CD4-positive, alpha-beta T cell treated with Interferon gamma for 1 hour (primary cell): Measurements from ENCODE around the gene BEST1.

Source experiments
- DNase-seq: peaks from one replicate; pipeline ENCODE4 v3.0.0-alpha.2; 2020

BEST1 gene

DNA sequence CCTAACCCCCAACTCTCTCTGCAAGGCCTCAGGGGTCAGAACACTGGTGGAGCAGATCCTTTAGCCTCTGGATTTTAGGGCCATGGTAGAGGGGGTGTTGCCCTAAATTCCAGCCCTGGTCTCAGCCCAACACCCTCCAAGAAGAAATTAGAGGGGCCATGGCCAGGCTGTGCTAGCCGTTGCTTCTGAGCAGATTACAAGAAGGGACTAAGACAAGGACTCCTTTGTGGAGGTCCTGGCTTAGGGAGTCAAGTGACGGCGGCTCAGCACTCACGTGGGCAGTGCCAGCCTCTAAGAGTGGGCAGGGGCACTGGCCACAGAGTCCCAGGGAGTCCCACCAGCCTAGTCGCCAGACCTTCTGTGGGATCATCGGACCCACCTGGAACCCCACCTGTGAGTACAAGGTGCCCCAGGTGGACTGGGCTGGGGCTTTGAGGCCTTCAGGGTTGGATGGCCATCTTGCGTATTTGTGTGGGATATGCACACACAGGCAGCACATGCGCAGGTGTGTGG is at the start of gene BEST1:
Gene BEST1 (plus strand): TSS at position 317 of the 513 bp plus-strand sequence. CDS start 1,456 bp downstream, outside the sequence.
- no peak for DNase-seq

- no peak for DNase-seq
Measured at GRCh38 chr11:61901397-61901796, 48.8 kb upstream of the BEST1 start.

GRCh38 chr11:61902313-61902712 is 47.8 kb upstream of the BEST1 start:
- DNase-seq, result no peak

DNA sequence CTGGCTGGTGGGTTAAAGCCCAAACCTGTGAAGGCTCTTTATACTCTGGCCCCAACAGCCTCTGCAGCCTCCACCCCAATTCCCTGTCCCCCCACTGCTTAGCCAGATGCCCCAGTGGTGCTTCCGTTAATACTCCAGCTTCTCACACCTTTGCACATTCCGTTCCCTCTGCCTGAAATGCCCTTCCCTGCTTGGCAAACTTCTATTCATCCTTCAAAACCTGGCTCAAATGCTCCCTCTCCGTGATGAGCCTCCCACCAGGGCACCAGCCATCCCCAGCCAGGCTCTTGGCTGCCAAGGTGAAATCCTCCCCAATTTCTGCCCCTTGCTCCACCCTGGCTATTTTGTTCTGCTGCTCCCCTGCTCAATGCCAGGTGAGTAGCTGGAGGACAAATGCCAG is 46.3 kb upstream of the BEST1 start:
- DNase-seq, result no peak

DNA sequence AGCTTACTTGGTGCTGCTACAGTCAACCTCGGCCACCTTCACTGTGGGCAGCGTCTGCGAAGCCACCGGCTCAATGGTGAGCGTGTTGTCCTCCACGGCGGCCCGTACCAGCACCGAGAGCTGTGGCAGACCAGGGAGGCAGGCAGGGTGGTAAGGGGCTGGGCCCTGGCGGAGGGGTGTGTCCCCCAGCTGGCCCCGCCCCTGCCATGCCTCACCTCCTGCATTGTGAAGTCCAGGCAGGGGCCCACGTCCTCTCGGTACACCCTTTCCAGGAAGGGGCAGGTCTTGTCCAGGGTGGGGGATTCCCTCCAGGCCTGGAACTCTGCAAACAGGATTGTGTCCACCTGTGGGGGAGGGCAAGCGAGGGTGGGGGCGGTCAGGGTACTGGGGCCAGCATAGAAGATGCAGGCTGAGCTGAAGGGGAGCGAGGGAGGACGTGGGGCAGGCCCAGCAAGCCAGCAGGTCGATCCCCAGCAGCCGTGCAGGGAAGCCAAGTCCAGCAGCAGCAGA is 45.6 kb upstream of the BEST1 start:
- no peak for DNase-seq

DNA sequence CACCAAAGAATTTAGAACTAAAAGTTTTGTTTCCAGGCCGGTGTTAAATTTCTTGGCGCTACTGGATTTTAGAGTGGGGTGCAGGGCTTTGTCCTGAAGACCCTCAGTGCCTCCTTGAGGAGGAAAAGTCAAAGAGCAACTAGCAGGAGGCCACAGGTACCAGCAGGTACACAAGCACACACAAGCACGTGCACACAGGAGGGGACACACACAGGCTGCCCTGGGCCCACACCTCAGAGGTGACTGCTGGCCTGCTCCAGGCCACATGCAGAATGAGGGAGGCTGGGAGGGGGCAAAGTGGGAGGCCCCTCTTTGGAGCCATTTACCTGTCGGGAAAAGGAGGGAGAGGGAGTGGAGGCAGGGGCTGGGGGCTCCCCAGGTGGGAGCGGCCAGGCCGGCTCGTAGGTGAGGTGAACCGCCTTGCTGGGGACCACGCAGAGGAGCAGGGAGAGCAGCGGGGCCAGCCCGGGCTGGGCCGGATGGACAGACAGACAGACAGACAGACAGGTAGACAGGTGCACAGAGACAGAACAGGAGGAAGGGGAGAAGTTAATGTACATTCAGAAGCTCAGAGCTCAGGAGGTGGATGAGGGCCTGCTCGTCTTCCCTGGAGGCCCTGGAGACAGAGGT is 45.0 kb upstream of the BEST1 start:
- DNase-seq, result no peak

- DNase-seq, result no peak
Measured at GRCh38 chr11:61905801-61906521, 44.2 kb upstream of the BEST1 start.

DNA sequence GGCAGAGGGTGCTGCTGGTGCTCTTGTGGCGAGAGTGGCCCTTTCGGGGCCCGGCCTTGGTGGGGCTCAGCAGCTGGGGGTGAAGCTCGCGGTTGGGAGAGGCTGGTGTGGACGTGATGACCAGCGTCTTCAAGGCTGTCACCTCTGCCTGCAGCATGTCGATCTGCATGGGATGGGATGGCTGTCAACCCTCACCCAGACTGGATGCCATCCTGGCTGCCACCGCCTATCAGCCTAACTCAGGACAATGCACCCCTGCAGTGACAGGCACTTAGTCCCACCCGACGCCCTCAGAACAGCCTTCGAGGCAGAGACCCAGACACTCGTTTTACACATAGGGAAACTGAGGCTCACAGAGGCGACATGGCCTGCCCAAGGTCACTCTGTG is 43.6 kb upstream of the BEST1 start:
- no peak for DNase-seq

- DNase-seq, result no peak
Measured at GRCh38 chr11:61907282-61907681, 42.9 kb upstream of the BEST1 start.

GRCh38 chr11:61907871-61908729 is 42.1 kb upstream of the BEST1 start:
- DNase-seq, result no peak

GRCh38 chr11:61908730-61909316 is 41.3 kb upstream of the BEST1 start:
- no peak for DNase-seq

- DNase-seq, result no peak
Measured at GRCh38 chr11:61910187-61911127, 39.7 kb upstream of the BEST1 start.

GRCh38 chr11:61911128-61911700 is 38.9 kb upstream of the BEST1 start:
- no peak for DNase-seq

DNA sequence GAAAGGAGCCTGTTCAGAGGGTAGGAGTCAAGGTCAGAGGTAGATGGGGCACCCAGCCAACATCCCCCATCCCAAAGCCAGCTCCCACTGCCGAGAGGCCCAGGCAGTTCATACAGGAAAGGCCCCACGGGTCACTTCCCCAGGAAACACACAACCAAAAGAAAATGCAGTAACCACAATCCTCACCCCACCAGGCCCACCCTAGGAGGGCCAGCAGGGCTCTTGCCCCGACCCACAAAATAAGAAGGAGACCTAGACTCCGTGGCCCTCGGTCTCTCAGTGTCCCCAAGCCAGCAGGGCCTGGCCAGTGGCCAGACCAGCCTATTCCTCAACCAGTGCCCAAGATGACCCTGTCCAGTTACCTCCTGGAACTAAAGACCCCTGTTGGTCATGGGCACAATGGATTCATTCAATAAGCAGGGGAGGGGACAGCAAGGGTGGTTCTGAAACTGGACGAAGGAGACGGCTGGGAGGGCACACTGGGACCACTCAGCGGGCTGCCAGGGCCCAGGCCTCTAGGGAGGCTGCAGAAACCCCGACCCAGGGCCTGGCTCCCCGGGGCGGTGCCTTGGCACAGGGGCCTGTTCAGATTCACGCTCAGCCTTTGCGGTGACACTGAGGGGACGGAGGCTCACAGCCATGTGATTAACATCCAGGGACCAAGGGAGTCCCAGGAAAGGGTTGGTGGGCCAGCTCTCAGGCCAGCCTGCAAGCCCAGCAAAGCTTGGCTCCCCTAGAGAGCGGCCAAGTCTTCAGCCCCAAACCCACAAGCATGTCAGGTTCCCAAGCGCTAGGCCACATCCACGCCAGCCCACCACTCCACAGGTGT is 38.2 kb upstream of the BEST1 start:
- no peak for DNase-seq

- peak; percentile 60 for DNase-seq
Measured at GRCh38 chr11:61912530-61912898, 37.6 kb upstream of the BEST1 start.

- DNase-seq, result no peak
Measured at GRCh38 chr11:61912991-61913698, 37.0 kb upstream of the BEST1 start.

- no peak for DNase-seq
Measured at GRCh38 chr11:61913699-61914395, 36.3 kb upstream of the BEST1 start.

GRCh38 chr11:61914471-61915171 is 35.5 kb upstream of the BEST1 start:
- no peak for DNase-seq
